ENCODE data around the gene SPPL2B. TPM values are rescaled to one million over a fixed set of nuclear protein-coding genes. Genes with fewer than 3 reads are reported as not detected.

The SPPL2B gene
- total and polyA plus RNA-seq, 2 experiments from 2014 or later: 23.5 to 51.0 TPM

GRCh38 chr19:2352121-2352520 lies 23.6 kb downstream of the SPPL2B start:
- H3F3A ChIP-seq (replicated peaks; ENCODE audit: low read depth): no peaks in the 10 kb centered on the region

More at GRCh38 chr19:2352121-2352520, 23.6 kb downstream of the SPPL2B start:
- no peak overlapping the region for H3K4me3 Mint-ChIP-seq
- no peaks in the 10 kb centered on the region for H3K9me3 Mint-ChIP-seq
- H3K27me3 ChIP-seq (ENCODE audit: insufficient read depth): no peaks in the 10 kb centered on the region
- no peak overlapping the region for H3K4me3 ChIP-seq
- H3K79me2 ChIP-seq (replicated peaks; ENCODE audit: insufficient read depth): no peaks in the 10 kb centered on the region
- H3K4me2 ChIP-seq: no peak overlapping the region
- H3K27me3 Mint-ChIP-seq (ENCODE audit: insufficient read depth, low read depth, poor library complexity): peaks cover 7% of the 10 kb centered on the region
- H4K20me1 ChIP-seq (replicated peaks; ENCODE audit: insufficient read depth): no peaks in the 10 kb centered on the region
- H3K36me3 Mint-ChIP-seq (ENCODE audit: low read depth): no peaks in the 10 kb centered on the region
- no peak overlapping the region for H2AFZ ChIP-seq
- ATAC-seq: no peak
- no peak for DNase-seq (ENCODE audit: low spot score)
- no peak overlapping the region for H3K27ac ChIP-seq (ENCODE audit: low read depth)
- H3K9me2 ChIP-seq (ENCODE audit: insufficient read depth): no peaks in the 10 kb centered on the region
- H3K27ac Mint-ChIP-seq: no peak overlapping the region
- H3K4me1 Mint-ChIP-seq: no peaks in the 10 kb centered on the region
- no peaks in the 10 kb centered on the region for H3K36me3 ChIP-seq (ENCODE audit: insufficient read depth)
- TF ChIP-seq EZH2phosphoT487 (IDR thresholded peaks at IDR 0.05; ENCODE audit: unreplicated experiment): no peak
- no peak for TF ChIP-seq ETS1 (IDR thresholded peaks at IDR 0.05)
- TF ChIP-seq CTCF (conservative IDR thresholded peaks at IDR 0.05; ENCODE audit: low read depth in 2 of 2): no peak
- TF ChIP-seq REST (IDR thresholded peaks at IDR 0.05; ENCODE audit: unreplicated experiment): no peak
- no peaks in the 10 kb centered on the region for H3K4me1 ChIP-seq (ENCODE audit: insufficient read depth)
